ENCODE results near the gene C6orf132. TPM values are rescaled to one million over a fixed set of nuclear protein-coding genes. Genes with fewer than 3 reads are reported as not detected.

Gene C6orf132
- total RNA-seq, 1 donor from 2014 or later: 5.3 TPM

- Mint-ChIP-seq H3K27ac (ENCODE audit: unreplicated experiment) (no peak overlapping the region), H3K27me3 (ENCODE audit: low read depth, unreplicated experiment) (peaks cover 14% of the 10 kb centered on the region), H3K9me3 (ENCODE audit: unreplicated experiment) (no peaks in the 10 kb centered on the region), H3K4me1 (ENCODE audit: low read depth, unreplicated experiment) (peaks cover 2% of the 10 kb centered on the region), H3K36me3 (ENCODE audit: low read depth, unreplicated experiment) (peaks cover 14% of the 10 kb centered on the region), H3K4me3 (ENCODE audit: unreplicated experiment) (no peak overlapping the region)
- H3K36me3 ChIP-seq (ENCODE audit: insufficient read depth, low read length): no peaks in the 10 kb centered on the region
- no peak overlapping the region for H2AFZ ChIP-seq (ENCODE audit: low read depth, low read length)
- H4K20me1 ChIP-seq (ENCODE audit: insufficient read depth, low read length): no peaks in the 10 kb centered on the region
- no peaks in the 10 kb centered on the region for H3K79me2 ChIP-seq (ENCODE audit: insufficient read depth, low read length)
- DNase-seq (ENCODE audit: low read depth) (no peak), FAIRE-seq (no peak)
- H3K27ac ChIP-seq (ENCODE audit: low read depth, low read length): no peak overlapping the region
- TF ChIP-seq EZH2 (IDR thresholded peaks at IDR 0.05; ENCODE audit: insufficient read depth, low read length) (no peak), CTCF (IDR thresholded peaks at IDR 0.05; ENCODE audit: insufficient read depth, low read depth, low read length) (no peak)
- no peak overlapping the region for H3K9ac ChIP-seq (ENCODE audit: low read length)
- H3K27me3 ChIP-seq (ENCODE audit: insufficient read depth, low read length): no peaks in the 10 kb centered on the region
- no peaks in the 10 kb centered on the region for H3K9me3 ChIP-seq (ENCODE audit: insufficient read depth, low read depth, low read length)
- H3K4me2 ChIP-seq (ENCODE audit: low read length): no peak overlapping the region
- H3K4me3 ChIP-seq (ENCODE audit: insufficient read depth, low read depth, low read length): no peak overlapping the region
- H3K4me1 ChIP-seq (ENCODE audit: insufficient read depth, low read length): peaks cover 5% of the 10 kb centered on the region
Observed at GRCh38 chr6:42182101-42182500, 39.7 kb upstream of the C6orf132 start.

- Histone ChIP-seq H3K27ac (ENCODE audit: low read depth, low read length) (no peak overlapping the region), H3K36me3 (ENCODE audit: insufficient read depth, low read length) (no peaks in the 10 kb centered on the region), H3K4me2 (ENCODE audit: low read length) (no peak overlapping the region), H2AFZ (ENCODE audit: low read depth, low read length) (no peak overlapping the region), H3K9ac (ENCODE audit: low read length) (no peak overlapping the region), H4K20me1 (ENCODE audit: insufficient read depth, low read length) (no peaks in the 10 kb centered on the region), H3K79me2 (ENCODE audit: insufficient read depth, low read length) (no peaks in the 10 kb centered on the region), H3K9me3 (ENCODE audit: insufficient read depth, low read depth, low read length) (no peaks in the 10 kb centered on the region), H3K27me3 (ENCODE audit: insufficient read depth, low read length) (no peaks in the 10 kb centered on the region), H3K4me3 (ENCODE audit: insufficient read depth, low read depth, low read length) (no peak overlapping the region), H3K4me1 (ENCODE audit: insufficient read depth, low read length) (peaks cover 5% of the 10 kb centered on the region)
- Mint-ChIP-seq H3K27me3 (ENCODE audit: low read depth, unreplicated experiment) (peaks cover 9% of the 10 kb centered on the region), H3K9me3 (ENCODE audit: unreplicated experiment) (no peaks in the 10 kb centered on the region), H3K36me3 (ENCODE audit: low read depth, unreplicated experiment) (peaks cover 5% of the 10 kb centered on the region), H3K4me1 (ENCODE audit: low read depth, unreplicated experiment) (peaks cover 2% of the 10 kb centered on the region), H3K4me3 (ENCODE audit: unreplicated experiment) (no peak overlapping the region), H3K27ac (ENCODE audit: unreplicated experiment) (no peak overlapping the region)
- DNase-seq (ENCODE audit: low read depth) (no peak), FAIRE-seq (no peak)
- TF ChIP-seq CTCF (IDR thresholded peaks at IDR 0.05; ENCODE audit: insufficient read depth, low read depth, low read length) (no peak), EZH2 (IDR thresholded peaks at IDR 0.05; ENCODE audit: insufficient read depth, low read length) (no peak)
Observed at GRCh38 chr6:42179945-42180313, 37.5 kb upstream of the C6orf132 start.

- DNase-seq (ENCODE audit: low read depth) (no peak), FAIRE-seq (no peak)
- H3K9ac ChIP-seq (ENCODE audit: low read length): no peak overlapping the region
- no peaks in the 10 kb centered on the region for H3K9me3 Mint-ChIP-seq (ENCODE audit: unreplicated experiment)
- H4K20me1 ChIP-seq (ENCODE audit: insufficient read depth, low read length): no peaks in the 10 kb centered on the region
- no peak overlapping the region for H3K4me2 ChIP-seq (ENCODE audit: low read length)
- no peaks in the 10 kb centered on the region for H3K79me2 ChIP-seq (ENCODE audit: insufficient read depth, low read length)
- no peak for TF ChIP-seq EZH2 (IDR thresholded peaks at IDR 0.05; ENCODE audit: insufficient read depth, low read length)
- TF ChIP-seq CTCF (IDR thresholded peaks at IDR 0.05; ENCODE audit: insufficient read depth, low read depth, low read length): no peak
- no peak overlapping the region for H3K4me3 Mint-ChIP-seq (ENCODE audit: unreplicated experiment)
- no peaks in the 10 kb centered on the region for H3K9me3 ChIP-seq (ENCODE audit: insufficient read depth, low read depth, low read length)
- H3K36me3 Mint-ChIP-seq (ENCODE audit: low read depth, unreplicated experiment): peaks cover 5% of the 10 kb centered on the region
- H3K4me3 ChIP-seq (ENCODE audit: insufficient read depth, low read depth, low read length): no peak overlapping the region
- H3K36me3 ChIP-seq (ENCODE audit: insufficient read depth, low read length): no peaks in the 10 kb centered on the region
- peaks cover 2% of the 10 kb centered on the region for H3K4me1 Mint-ChIP-seq (ENCODE audit: low read depth, unreplicated experiment)
- H2AFZ ChIP-seq (ENCODE audit: low read depth, low read length): no peak overlapping the region
- peaks cover under 1% of the 10 kb centered on the region for H3K27me3 ChIP-seq (ENCODE audit: insufficient read depth, low read length)
- H3K27me3 Mint-ChIP-seq (ENCODE audit: low read depth, unreplicated experiment): peaks cover 14% of the 10 kb centered on the region
- H3K27ac Mint-ChIP-seq (ENCODE audit: unreplicated experiment): no peak overlapping the region
- H3K4me1 ChIP-seq (ENCODE audit: insufficient read depth, low read length): peaks cover 5% of the 10 kb centered on the region
- H3K27ac ChIP-seq (ENCODE audit: low read depth, low read length): no peak overlapping the region
Observed at GRCh38 chr6:42179261-42179944, 37.0 kb upstream of the C6orf132 start.

Data from astrocyte (in vitro differentiated cells and primary cell).